ENCODE results near the gene SMS. TPM values are rescaled to one million over a fixed set of nuclear protein-coding genes. Genes with fewer than 3 reads are reported as not detected.
A peak's percentile ranks its signal among the peaks of the same experiment; 100 is the strongest.

The SMS gene
- 57.0 TPM for polyA plus RNA-seq (2013)

- H3K27me3 ChIP-seq (replicated peaks in 2 of 5; ENCODE audit: control insufficient read depth in 4 of 5, insufficient read depth in 5 of 5, low read length in 4 of 5), result peaks cover 0 to 5% (median 0%) of the 10 kb centered on the region in 5 experiments
- H3K4me3 ChIP-seq (ENCODE audit: control insufficient read depth in 1 of 7, extremely low read depth in 1 of 7, insufficient read depth in 4 of 7, low read depth in 2 of 7, low read length in 6 of 7), result peak within 1 kb of the TSS; percentile 49 to 79 (median 63)
- 36% methylated on average over 35 of the region's 46 CpGs for WGBS (ENCODE audit: insufficient coverage)
- H3K27ac ChIP-seq (ENCODE audit: insufficient read depth in 1 of 2, low read depth in 1 of 2, low read length in 2 of 2, poor library complexity in 1 of 2, severe bottlenecking in 2 of 2), result peak within 1 kb of the TSS in 1 of 2 experiments; percentile 66
- H3K4me1 ChIP-seq (ENCODE audit: control extremely low read depth in 1 of 4, control insufficient read depth in 4 of 4, insufficient read depth in 4 of 4, low read length in 3 of 4), result peaks cover 0 to 9% (median 5%) of the 10 kb centered on the region in 4 experiments
- H3K36me3 ChIP-seq (ENCODE audit: control insufficient read depth in 4 of 4, insufficient read depth in 4 of 4, low read length in 3 of 4), result no peaks in the 10 kb centered on the region
- ChIA-PET CTCF (no interaction called here), POLR2A (interaction anchor here (0.5 kb wide), 1 partner anchor 34 kb away, joined by 3 read pairs; no protein-coding TSS in a partner anchor)
- H3K9me3 ChIP-seq (ENCODE audit: control extremely low read depth in 1 of 5, control insufficient read depth in 4 of 5, insufficient read depth in 2 of 5, low read depth in 1 of 5, low read length in 4 of 5), result no peaks in the 10 kb centered on the region
- peak; percentile 24 to 48 (median 41) for DNase-seq
Observed at GRCh38 chrX:21940356-21940829, at the start of gene SMS. Gene SMS (plus strand): TSS chrX:21940709. CDS start chrX:21940825, 116 bp downstream.

- DNase-seq, result no peak
- H3K36me3 ChIP-seq (ENCODE audit: control insufficient read depth in 4 of 4, insufficient read depth in 4 of 4, low read length in 3 of 4), result no peaks in the 10 kb centered on the region
- H3K4me3 ChIP-seq (ENCODE audit: control insufficient read depth in 1 of 7, extremely low read depth in 1 of 7, insufficient read depth in 4 of 7, low read depth in 2 of 7, low read length in 6 of 7), result no peak overlapping the region
- H3K9me3 ChIP-seq (ENCODE audit: control extremely low read depth in 1 of 5, control insufficient read depth in 4 of 5, insufficient read depth in 2 of 5, low read depth in 1 of 5, low read length in 4 of 5), result no peaks in the 10 kb centered on the region
- 67% methylated on average over 1 of the region's 2 CpGs for WGBS (ENCODE audit: insufficient coverage)
- peaks cover 0 to 6% (median 0%) of the 10 kb centered on the region in 4 experiments for H3K4me1 ChIP-seq (ENCODE audit: control extremely low read depth in 1 of 4, control insufficient read depth in 4 of 4, insufficient read depth in 4 of 4, low read length in 3 of 4)
- no peak overlapping the region for H3K27ac ChIP-seq (ENCODE audit: insufficient read depth in 1 of 2, low read depth in 1 of 2, low read length in 2 of 2, poor library complexity in 1 of 2, severe bottlenecking in 2 of 2)
- ChIA-PET CTCF (no interaction called here), POLR2A (no interaction called here)
- no peaks in the 10 kb centered on the region for H3K27me3 ChIP-seq (replicated peaks in 2 of 5; ENCODE audit: control insufficient read depth in 4 of 5, insufficient read depth in 5 of 5, low read length in 4 of 5)
Observed at GRCh38 chrX:21905313-21905712, 35.2 kb upstream of the SMS start.

- ChIA-PET POLR2A (no interaction called here), CTCF (no interaction called here)
- Histone ChIP-seq H3K27me3 (replicated peaks in 2 of 5; ENCODE audit: control insufficient read depth in 4 of 5, insufficient read depth in 5 of 5, low read length in 4 of 5) (no peaks in the 10 kb centered on the region), H3K4me3 (ENCODE audit: control insufficient read depth in 1 of 7, extremely low read depth in 1 of 7, insufficient read depth in 4 of 7, low read depth in 2 of 7, low read length in 6 of 7) (no peak overlapping the region), H3K4me1 (ENCODE audit: control extremely low read depth in 1 of 4, control insufficient read depth in 4 of 4, insufficient read depth in 4 of 4, low read length in 3 of 4) (peaks cover 0 to 6% (median 0%) of the 10 kb centered on the region in 4 experiments), H3K27ac (ENCODE audit: insufficient read depth in 1 of 2, low read depth in 1 of 2, low read length in 2 of 2, poor library complexity in 1 of 2, severe bottlenecking in 2 of 2) (no peak overlapping the region), H3K36me3 (ENCODE audit: control insufficient read depth in 4 of 4, insufficient read depth in 4 of 4, low read length in 3 of 4) (no peaks in the 10 kb centered on the region), H3K9me3 (ENCODE audit: control extremely low read depth in 1 of 5, control insufficient read depth in 4 of 5, insufficient read depth in 2 of 5, low read depth in 1 of 5, low read length in 4 of 5) (no peaks in the 10 kb centered on the region)
- no CpG with 5 or more reads among the region's 3 CpGs for WGBS (ENCODE audit: insufficient coverage)
- DNase-seq, result no peak
Observed at GRCh38 chrX:21905953-21906352, 34.6 kb upstream of the SMS start.

GRCh38 chrX:21907260-21907659 lies 33.2 kb upstream of the SMS start:
- no peak overlapping the region for H3K27ac ChIP-seq (ENCODE audit: insufficient read depth in 1 of 2, low read depth in 1 of 2, low read length in 2 of 2, poor library complexity in 1 of 2, severe bottlenecking in 2 of 2)
- no peaks in the 10 kb centered on the region for H3K27me3 ChIP-seq (replicated peaks in 2 of 5; ENCODE audit: control insufficient read depth in 4 of 5, insufficient read depth in 5 of 5, low read length in 4 of 5)
- H3K9me3 ChIP-seq (ENCODE audit: control extremely low read depth in 1 of 5, control insufficient read depth in 4 of 5, insufficient read depth in 2 of 5, low read depth in 1 of 5, low read length in 4 of 5), result no peaks in the 10 kb centered on the region
- H3K4me3 ChIP-seq (ENCODE audit: control insufficient read depth in 1 of 7, extremely low read depth in 1 of 7, insufficient read depth in 4 of 7, low read depth in 2 of 7, low read length in 6 of 7), result no peak overlapping the region
- H3K4me1 ChIP-seq (ENCODE audit: control extremely low read depth in 1 of 4, control insufficient read depth in 4 of 4, insufficient read depth in 4 of 4, low read length in 3 of 4), result peaks cover 0 to 6% (median 0%) of the 10 kb centered on the region in 4 experiments
- WGBS (ENCODE audit: insufficient coverage), result 67% methylated on average over 1 of the region's 1 CpG
- DNase-seq, result no peak
- CTCF ChIA-PET, result no interaction called here
- H3K36me3 ChIP-seq (ENCODE audit: control insufficient read depth in 4 of 4, insufficient read depth in 4 of 4, low read length in 3 of 4), result no peaks in the 10 kb centered on the region
- POLR2A ChIA-PET, result no interaction called here

GRCh38 chrX:21911481-21911880 lies 29.0 kb upstream of the SMS start:
- no peak overlapping the region for H3K4me3 ChIP-seq (ENCODE audit: control insufficient read depth in 1 of 7, extremely low read depth in 1 of 7, insufficient read depth in 4 of 7, low read depth in 2 of 7, low read length in 6 of 7)
- H3K27me3 ChIP-seq (replicated peaks in 2 of 5; ENCODE audit: control insufficient read depth in 4 of 5, insufficient read depth in 5 of 5, low read length in 4 of 5), result no peaks in the 10 kb centered on the region
- H3K27ac ChIP-seq (ENCODE audit: insufficient read depth in 1 of 2, low read depth in 1 of 2, low read length in 2 of 2, poor library complexity in 1 of 2, severe bottlenecking in 2 of 2), result no peak overlapping the region
- DNase-seq, result no peak
- CTCF ChIA-PET, result no interaction called here
- 83% methylated on average over 1 of the region's 4 CpGs for WGBS (ENCODE audit: insufficient coverage)
- H3K36me3 ChIP-seq (ENCODE audit: control insufficient read depth in 4 of 4, insufficient read depth in 4 of 4, low read length in 3 of 4), result no peaks in the 10 kb centered on the region
- POLR2A ChIA-PET, result no interaction called here
- H3K9me3 ChIP-seq (ENCODE audit: control extremely low read depth in 1 of 5, control insufficient read depth in 4 of 5, insufficient read depth in 2 of 5, low read depth in 1 of 5, low read length in 4 of 5), result no peaks in the 10 kb centered on the region
- H3K4me1 ChIP-seq (ENCODE audit: control extremely low read depth in 1 of 4, control insufficient read depth in 4 of 4, insufficient read depth in 4 of 4, low read length in 3 of 4), result no peaks in the 10 kb centered on the region

- Histone ChIP-seq H3K4me3 (ENCODE audit: control insufficient read depth in 1 of 7, extremely low read depth in 1 of 7, insufficient read depth in 4 of 7, low read depth in 2 of 7, low read length in 6 of 7) (no peak overlapping the region), H3K4me1 (ENCODE audit: control extremely low read depth in 1 of 4, control insufficient read depth in 4 of 4, insufficient read depth in 4 of 4, low read length in 3 of 4) (no peaks in the 10 kb centered on the region), H3K9me3 (ENCODE audit: control extremely low read depth in 1 of 5, control insufficient read depth in 4 of 5, insufficient read depth in 2 of 5, low read depth in 1 of 5, low read length in 4 of 5) (no peaks in the 10 kb centered on the region), H3K27ac (ENCODE audit: insufficient read depth in 1 of 2, low read depth in 1 of 2, low read length in 2 of 2, poor library complexity in 1 of 2, severe bottlenecking in 2 of 2) (no peak overlapping the region), H3K27me3 (replicated peaks in 2 of 5; ENCODE audit: control insufficient read depth in 4 of 5, insufficient read depth in 5 of 5, low read length in 4 of 5) (no peaks in the 10 kb centered on the region), H3K36me3 (ENCODE audit: control insufficient read depth in 4 of 4, insufficient read depth in 4 of 4, low read length in 3 of 4) (no peaks in the 10 kb centered on the region)
- ChIA-PET CTCF (no interaction called here), POLR2A (no interaction called here)
- 75% methylated on average over 1 of the region's 1 CpG for WGBS (ENCODE audit: insufficient coverage)
- DNase-seq, result no peak
Observed at GRCh38 chrX:21912220-21912619, 28.3 kb upstream of the SMS start.

- no peak overlapping the region for H3K27ac ChIP-seq (ENCODE audit: insufficient read depth in 1 of 2, low read depth in 1 of 2, low read length in 2 of 2, poor library complexity in 1 of 2, severe bottlenecking in 2 of 2)
- no peak overlapping the region for H3K4me3 ChIP-seq (ENCODE audit: control insufficient read depth in 1 of 7, extremely low read depth in 1 of 7, insufficient read depth in 4 of 7, low read depth in 2 of 7, low read length in 6 of 7)
- no peak for DNase-seq
- ChIA-PET CTCF (no interaction called here), POLR2A (no interaction called here)
- WGBS (ENCODE audit: insufficient coverage), result 98% methylated on average over 4 of the region's 4 CpGs
- no peaks in the 10 kb centered on the region for H3K9me3 ChIP-seq (ENCODE audit: control extremely low read depth in 1 of 5, control insufficient read depth in 4 of 5, insufficient read depth in 2 of 5, low read depth in 1 of 5, low read length in 4 of 5)
- no peaks in the 10 kb centered on the region for H3K36me3 ChIP-seq (ENCODE audit: control insufficient read depth in 4 of 4, insufficient read depth in 4 of 4, low read length in 3 of 4)
- no peaks in the 10 kb centered on the region for H3K4me1 ChIP-seq (ENCODE audit: control extremely low read depth in 1 of 4, control insufficient read depth in 4 of 4, insufficient read depth in 4 of 4, low read length in 3 of 4)
- H3K27me3 ChIP-seq (replicated peaks in 2 of 5; ENCODE audit: control insufficient read depth in 4 of 5, insufficient read depth in 5 of 5, low read length in 4 of 5), result no peaks in the 10 kb centered on the region
Observed at GRCh38 chrX:21912989-21913388, 27.5 kb upstream of the SMS start.
